Activated T-cell treated with anti-CD3 and anti-CD28 coated beads, Interleukin-2, amount 50 U/mL, for 24 hours (primary cell): Measurements from ENCODE around the gene GALNT9.
"Not testable (repeated sequence)": the region's sequence is repeated elsewhere in the genome, so short reads cannot be mapped to it uniquely, and the experiment has no call there.

ENCODE experiments used
- DNase-seq: peaks from one replicate; pipeline ENCODE4 v3.0.0-alpha.2; 2020
- H3K27ac Mint-ChIP-seq: 2 replicates; pipeline ENCODE4 v1.8.0; 2020; ENCODE audit warnings: mild to moderate bottlenecking, mixed read lengths
- H3K27me3 Mint-ChIP-seq: 2 replicates; pipeline ENCODE4 v1.8.0; 2020; ENCODE audit warnings: mixed read lengths
- H3K36me3 Mint-ChIP-seq: 2 replicates; pipeline ENCODE4 v1.8.0; 2020; ENCODE audit warnings: low read depth, mixed read lengths
- H3K4me1 Mint-ChIP-seq: 2 replicates; pipeline ENCODE4 v1.8.0; 2020; ENCODE audit warnings: low read depth, mixed read lengths
- H3K4me3 Mint-ChIP-seq: 2 replicates; pipeline ENCODE4 v1.8.0; 2020; ENCODE audit warnings: mild to moderate bottlenecking, moderate library complexity, mixed read lengths
- H3K9me3 Mint-ChIP-seq: 2 replicates; pipeline ENCODE4 v1.8.0; 2020; ENCODE audit warnings: mixed read lengths

Gene GALNT9

DNA sequence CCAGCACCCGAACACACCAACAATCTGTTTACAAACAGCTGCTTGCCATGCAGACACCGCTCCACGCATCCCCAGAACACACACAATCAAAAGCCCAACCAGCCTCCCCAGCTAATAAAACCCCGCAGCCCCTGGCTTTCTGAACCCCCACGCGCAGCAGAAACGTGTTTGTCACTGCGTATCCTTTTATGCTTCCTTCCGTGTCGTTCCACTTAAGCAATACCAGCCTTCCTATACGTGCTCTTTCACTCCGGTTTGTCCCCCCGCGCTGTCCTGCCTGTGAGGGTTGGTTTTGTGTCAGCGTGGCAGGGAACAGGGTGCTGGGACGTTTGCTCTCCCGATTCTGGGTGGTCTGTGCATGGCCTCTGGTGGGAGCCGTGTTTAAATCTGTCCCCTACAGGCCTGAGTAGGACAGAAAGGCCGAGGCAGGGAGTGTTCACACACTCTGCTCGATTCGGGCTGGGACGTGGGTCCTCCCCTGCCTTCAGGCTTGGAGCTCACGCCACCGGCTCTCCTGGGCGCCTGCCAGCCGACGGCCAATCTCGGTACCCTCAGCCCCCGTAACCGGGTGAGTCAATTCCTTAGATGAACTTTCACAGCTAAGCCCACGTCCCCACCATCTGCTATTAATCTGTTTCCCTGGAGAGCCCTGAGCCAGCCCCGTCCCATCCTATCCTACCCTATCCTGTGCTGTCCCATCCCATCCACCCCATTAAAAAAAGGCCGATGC lies 125.2 kb downstream of the GALNT9 start:
- peaks cover 36% of the 10 kb centered on the region for H3K27me3 Mint-ChIP-seq
- H3K9me3 Mint-ChIP-seq: no peaks in the 10 kb centered on the region
- DNase-seq: no peak
- no peaks in the 10 kb centered on the region for H3K36me3 Mint-ChIP-seq
- H3K4me1 Mint-ChIP-seq: peaks cover 1% of the 10 kb centered on the region
- no peak overlapping the region for H3K4me3 Mint-ChIP-seq
- H3K27ac Mint-ChIP-seq: no peak overlapping the region

GRCh38 chr12:132202929-132203721 lies 126.3 kb downstream of the GALNT9 start:
- Mint-ChIP-seq H3K36me3 (no peaks in the 10 kb centered on the region), H3K9me3 (no peaks in the 10 kb centered on the region)

DNA sequence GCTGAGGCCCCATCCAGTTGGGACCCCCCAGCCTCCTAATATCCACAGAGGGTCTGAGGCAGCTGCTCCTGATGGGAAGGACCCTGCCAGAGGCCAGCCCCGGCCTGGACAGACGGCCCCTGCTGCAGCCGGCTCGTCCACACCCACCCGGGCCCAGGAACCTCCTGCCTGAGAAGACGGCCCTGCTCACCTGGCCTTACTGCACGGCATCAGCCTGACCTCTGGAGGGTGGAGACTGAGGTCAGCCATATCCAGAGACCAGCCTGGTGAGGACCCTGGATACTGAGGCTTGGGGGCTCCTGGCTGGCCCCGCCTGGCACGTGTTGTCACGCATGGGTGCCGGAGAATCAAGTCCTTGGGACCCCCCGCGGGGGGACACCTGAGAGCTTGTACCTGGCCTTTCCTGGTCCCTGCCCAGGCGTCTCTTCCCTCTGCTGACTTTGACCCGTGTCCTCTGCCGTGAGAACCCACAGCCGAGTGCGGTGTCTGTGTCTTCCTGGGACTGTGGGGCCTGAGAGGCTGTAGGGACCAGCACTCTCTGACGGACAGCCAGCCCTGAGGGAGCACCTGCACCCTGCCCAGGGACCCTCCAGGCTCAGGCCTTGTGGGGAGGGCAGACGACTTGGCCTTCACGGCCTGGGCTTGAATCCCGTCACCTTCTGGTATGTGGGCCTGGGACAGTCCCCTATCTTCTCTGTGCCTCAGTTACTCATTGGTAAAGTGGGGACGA lies 127.8 kb downstream of the GALNT9 start:
- no peaks in the 10 kb centered on the region for H3K9me3 Mint-ChIP-seq
- peaks cover 1% of the 10 kb centered on the region for H3K4me1 Mint-ChIP-seq
- no peak for DNase-seq
- no peak overlapping the region for H3K4me3 Mint-ChIP-seq
- peaks cover 30% of the 10 kb centered on the region for H3K27me3 Mint-ChIP-seq
- no peaks in the 10 kb centered on the region for H3K36me3 Mint-ChIP-seq
- no peak overlapping the region for H3K27ac Mint-ChIP-seq

More at GRCh38 chr12:132202929-132203721, 126.3 kb downstream of the GALNT9 start:
- Mint-ChIP-seq H3K4me3 (no peak overlapping the region), H3K27ac (no peak overlapping the region), H3K27me3 (peaks cover 36% of the 10 kb centered on the region), H3K4me1 (peaks cover 1% of the 10 kb centered on the region)
- DNase-seq: no peak

- DNase-seq: no peak
- Mint-ChIP-seq H3K36me3 (no peaks in the 10 kb centered on the region), H3K27ac (no peak overlapping the region), H3K4me3 (no peak overlapping the region), H3K27me3 (peaks cover 23% of the 10 kb centered on the region), H3K9me3 (no peaks in the 10 kb centered on the region), H3K4me1 (peaks cover 1% of the 10 kb centered on the region)
These were observed 128.6 kb downstream of the GALNT9 start for GRCh38 chr12:132200800-132201199.

DNA sequence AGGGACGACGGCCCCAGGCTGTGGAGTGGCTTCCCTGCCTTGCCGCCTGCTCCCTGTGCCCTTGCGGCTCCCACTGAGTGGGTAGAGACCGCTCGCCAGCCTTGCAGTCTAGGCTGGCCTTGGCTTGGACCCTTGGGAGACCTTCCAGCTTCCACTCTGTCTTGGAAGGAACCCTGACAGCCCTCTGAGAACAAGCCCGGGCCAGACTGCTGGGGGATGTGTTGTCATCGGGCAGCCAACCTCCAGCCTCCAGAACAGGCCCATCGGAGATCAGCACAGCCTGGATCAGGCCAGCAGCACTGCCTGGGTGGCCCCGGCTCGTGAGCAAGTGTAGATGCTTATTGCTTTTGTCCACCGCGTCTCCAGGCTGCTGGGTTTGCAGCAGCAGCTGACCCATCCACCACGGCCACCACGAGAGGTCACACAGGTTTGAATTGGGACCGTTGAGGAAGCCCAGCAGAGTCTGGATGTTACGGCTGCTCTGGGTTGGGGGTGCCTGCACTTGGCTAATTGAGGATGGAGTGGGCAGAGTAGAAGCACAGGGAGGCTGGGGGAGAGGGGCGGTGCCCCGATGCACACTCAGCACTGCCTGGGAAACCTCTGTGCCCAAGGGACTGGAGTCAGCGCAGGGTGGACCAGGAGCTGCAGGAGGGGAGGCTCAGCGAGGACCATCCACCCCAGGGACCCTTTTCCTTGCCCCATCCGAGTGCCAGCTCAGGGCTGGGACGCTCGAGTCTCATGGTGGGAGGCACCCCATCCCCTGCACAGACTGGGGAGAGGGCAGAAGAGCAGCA lies 129.7 kb downstream of the GALNT9 start:
- Mint-ChIP-seq H3K4me3 (no peak overlapping the region), H3K36me3 (no peaks in the 10 kb centered on the region), H3K27me3 (peaks cover 13% of the 10 kb centered on the region), H3K9me3 (no peaks in the 10 kb centered on the region), H3K27ac (no peak overlapping the region), H3K4me1 (no peaks in the 10 kb centered on the region)
- DNase-seq: no peak

- Mint-ChIP-seq H3K36me3 (no peaks in the 10 kb centered on the region), H3K27ac (no peak overlapping the region), H3K4me1 (no peaks in the 10 kb centered on the region), H3K4me3 (no peak overlapping the region), H3K27me3 (peaks cover 7% of the 10 kb centered on the region), H3K9me3 (peaks cover 3% of the 10 kb centered on the region)
- no peak for DNase-seq
These were observed 130.3 kb downstream of the GALNT9 start for GRCh38 chr12:132199101-132199500.

GRCh38 chr12:132197581-132198354 lies 131.6 kb downstream of the GALNT9 start:
- H3K4me3 Mint-ChIP-seq: no peak overlapping the region
- peaks cover 10% of the 10 kb centered on the region for H3K9me3 Mint-ChIP-seq
- H3K36me3 Mint-ChIP-seq: peaks cover 3% of the 10 kb centered on the region
- DNase-seq: no peak
- peaks cover 4% of the 10 kb centered on the region for H3K27me3 Mint-ChIP-seq
- H3K27ac Mint-ChIP-seq: no peak overlapping the region
- H3K4me1 Mint-ChIP-seq: no peaks in the 10 kb centered on the region

GRCh38 chr12:132196873-132197390 lies 132.5 kb downstream of the GALNT9 start:
- no peak for DNase-seq
- peaks cover 3% of the 10 kb centered on the region for H3K36me3 Mint-ChIP-seq
- no peak overlapping the region for H3K4me3 Mint-ChIP-seq
- H3K27ac Mint-ChIP-seq: no peak overlapping the region
- H3K9me3 Mint-ChIP-seq: peaks cover 10% of the 10 kb centered on the region
- no peaks in the 10 kb centered on the region for H3K4me1 Mint-ChIP-seq
- no peaks in the 10 kb centered on the region for H3K27me3 Mint-ChIP-seq

- Mint-ChIP-seq H3K9me3 (peaks cover 10% of the 10 kb centered on the region), H3K27ac (no peak overlapping the region), H3K36me3 (peaks cover 3% of the 10 kb centered on the region), H3K4me1 (no peaks in the 10 kb centered on the region), H3K27me3 (no peaks in the 10 kb centered on the region), H3K4me3 (no peak overlapping the region)
- DNase-seq: no peak
These were observed 133.1 kb downstream of the GALNT9 start for GRCh38 chr12:132196038-132196872.

DNA sequence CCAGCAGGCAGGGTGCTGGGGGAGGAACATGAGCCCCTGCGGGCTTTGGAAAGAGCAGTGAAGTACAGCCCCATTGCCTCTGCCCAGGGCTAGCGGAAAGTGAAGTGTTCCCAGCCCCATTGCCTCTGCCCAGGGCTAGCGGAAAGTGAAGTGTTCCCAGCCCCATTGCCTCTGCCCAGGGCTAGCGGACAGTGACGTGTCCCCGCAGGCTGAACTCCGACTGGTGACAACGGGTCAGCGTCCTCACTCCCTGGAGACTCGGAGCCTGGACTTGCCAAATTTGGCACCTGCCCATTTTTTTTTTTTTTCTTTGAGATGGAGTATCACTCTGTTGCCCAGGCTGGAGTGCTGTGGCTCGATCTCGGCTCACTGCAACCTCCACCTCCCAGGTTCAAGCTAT lies 134.1 kb downstream of the GALNT9 start:
- H3K27ac Mint-ChIP-seq, H3K27me3 Mint-ChIP-seq, DNase-seq, H3K4me1 Mint-ChIP-seq, H3K36me3 Mint-ChIP-seq, H3K4me3 Mint-ChIP-seq: not testable (repeated sequence)
- H3K9me3 Mint-ChIP-seq: peaks cover 10% of the 10 kb centered on the region

GRCh38 chr12:132194556-132194955 lies 134.8 kb downstream of the GALNT9 start:
- Mint-ChIP-seq H3K36me3 (peaks cover 3% of the 10 kb centered on the region), H3K9me3 (peaks cover 10% of the 10 kb centered on the region), H3K4me3 (no peak overlapping the region), H3K27me3 (no peaks in the 10 kb centered on the region), H3K27ac (no peak overlapping the region), H3K4me1 (peaks cover 10% of the 10 kb centered on the region)
- DNase-seq: no peak

DNA sequence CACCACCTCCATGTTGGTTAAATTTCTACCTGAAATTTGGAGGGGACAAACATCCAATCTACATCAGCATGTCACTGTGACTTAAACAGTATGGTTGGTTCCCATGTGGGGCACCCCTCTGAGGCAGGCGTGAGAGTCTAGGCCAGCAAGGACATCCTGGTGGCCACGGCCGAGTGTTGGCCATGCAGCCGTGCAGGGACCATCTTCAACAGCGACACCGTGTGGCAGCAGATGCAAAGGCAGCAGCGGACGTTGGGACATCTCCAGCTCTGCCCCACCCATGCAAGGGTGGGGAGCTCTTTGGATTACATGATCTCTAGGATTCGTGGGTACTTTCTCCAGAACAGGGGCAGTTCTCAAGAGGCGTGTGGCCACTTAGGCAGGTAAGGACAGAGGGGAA lies 135.3 kb downstream of the GALNT9 start:
- H3K4me1 Mint-ChIP-seq: peaks cover 14% of the 10 kb centered on the region
- H3K4me3 Mint-ChIP-seq: no peak overlapping the region
- H3K9me3 Mint-ChIP-seq: peaks cover 10% of the 10 kb centered on the region
- no peak overlapping the region for H3K27ac Mint-ChIP-seq
- no peaks in the 10 kb centered on the region for H3K27me3 Mint-ChIP-seq
- DNase-seq: no peak
- peaks cover 3% of the 10 kb centered on the region for H3K36me3 Mint-ChIP-seq
